Kidney (tissue), 14 donors: Measurements from ENCODE around the gene KCNQ1. TPM values are rescaled to one million over a fixed set of nuclear protein-coding genes. Genes with fewer than 3 reads are reported as not detected.
A peak's percentile ranks its signal among the peaks of the same experiment; 100 is the strongest.

ENCODE experiments used
- DNase-seq, 5 donors: peaks; one replicate each; pipeline ENCODE4 v3.0.0-alpha.2; 2013 to 2020
- FAIRE-seq: peaks from 2 replicates; lab custom pipeline; 2012; peaks lifted over from hg19 to GRCh38; lab: Jason Lieb, UNC
- H3K27ac ChIP-seq, 2 donors: one replicate each; pipeline ENCODE4 v1.7.0; 2013; ENCODE audit warnings: low read depth in 2 of 2, low read length in 2 of 2, inconsistent platforms in 1 of 2
- H3K27me3 ChIP-seq: one replicate; pipeline ENCODE4 v1.7.1; 2013; ENCODE audit warnings: low read length, inconsistent platforms; ENCODE audit not compliant: control insufficient read depth, insufficient read depth
- H3K36me3 ChIP-seq, 3 donors: one replicate each; pipeline versions ENCODE4 v1.7.0 to v1.7.1; 2013; ENCODE audit warnings: low read length in 3 of 3, control low read depth in 1 of 3, inconsistent platforms in 1 of 3; ENCODE audit not compliant: insufficient read depth in 3 of 3, control insufficient read depth in 2 of 3
- H3K4me1 ChIP-seq, 3 donors: one replicate each; pipeline versions ENCODE4 v1.7.0 to v1.7.1; 2013; ENCODE audit warnings: low read length in 3 of 3, inconsistent platforms in 1 of 3, low read depth in 1 of 3; ENCODE audit not compliant: control insufficient read depth in 2 of 3, insufficient read depth in 2 of 3
- H3K4me3 ChIP-seq, 3 donors: one replicate each; pipeline versions ENCODE4 v1.7.0 to v1.8.1; 2013; ENCODE audit warnings: low read length in 3 of 3, control low read depth in 1 of 3, inconsistent platforms in 1 of 3
- H3K9ac ChIP-seq, 3 donors: one replicate each; pipeline versions ENCODE4 v1.7.0 to v1.7.1; 2013; ENCODE audit warnings: low read length in 3 of 3, control low read depth in 1 of 3, inconsistent platforms in 1 of 3
- H3K9me3 ChIP-seq, 3 donors: one replicate each; pipeline versions ENCODE4 v1.7.0 to v1.7.1; 2013; ENCODE audit warnings: low read length in 3 of 3, control low read depth in 1 of 3, inconsistent platforms in 1 of 3; ENCODE audit not compliant: control insufficient read depth in 2 of 3, insufficient read depth in 1 of 3
- CTCF ChIP-seq: IDR thresholded peaks from 3 replicates; pipeline ENCODE4 v1.5.1; 2012; ENCODE audit warnings: mild to moderate bottlenecking, moderate library complexity, borderline replicate concordance; ENCODE audit not compliant: insufficient read depth; ENCODE audit errors: extremely low read depth
- intact Hi-C: fragments of 100-400 bp; cut with DNase I; formaldehyde crosslinking; loops from one replicate; pipeline ENCODE4 v1.11.1; 2022
- polyA plus RNA-seq: library from polyadenylated mRNA; stranded (reverse); fragments of 350-450 nt; fragmentation: Illumina TruSeq; extraction: RNeasy Lipid Tissue Mini Kit (QIAGEN cat#74804); gene quantifications from one replicate; pipeline ENCODE4 v1.2.3, GENCODE V29; 2014; ENCODE audit warnings: low read depth, low replicate concordance; ENCODE audit not compliant: insufficient read depth
- total RNA-seq: library from RNA; stranded (reverse); fragmentation: NEBNext Ultra II Directional; extraction: Animal tissue kit (Norgen Biotek cat#: 25700); gene quantifications from one replicate; pipeline ENCODE4 v1.2.1, GENCODE V29; 2021
- donor health status: control.
- donor health status: control.
- donor health status: control.
- donor health status: control.
- donor health status: control.
- donor health status: DM: yes; HTN: yes; CAD: no.
- donor health status: Normal renal cell carcinoma (clear cell type).

The KCNQ1 gene
- total and polyA plus RNA-seq, 2 donors from 2014 or later: 45.5 to 49.4 TPM

GRCh38 chr11:2748061-2748813 is 303.4 kb downstream of the KCNQ1 start:
- Histone ChIP-seq H3K27ac (peak overlapping the region; percentile 11 to 50), H3K4me3 (no peak overlapping the region), H3K27me3 (no peaks in the 10 kb centered on the region), H3K9ac (no peak overlapping the region), H3K4me1 (peaks cover 0 to 19% (median 0%) of the 10 kb centered on the region in 3 donors), H3K9me3 (no peaks in the 10 kb centered on the region), H3K36me3 (no peaks in the 10 kb centered on the region)
- intact Hi-C loops: no loop called here
- DNase-seq (peak in 2 of 5 donors; percentile 44 to 69), FAIRE-seq (no peak)
- TF ChIP-seq CTCF: no peak

- no peak overlapping the region for H3K27ac ChIP-seq
- DNase-seq: peak in 2 of 5 donors; percentile 38
- no peaks in the 10 kb centered on the region for H3K27me3 ChIP-seq
- no peaks in the 10 kb centered on the region for H3K9me3 ChIP-seq
- H3K4me1 ChIP-seq: peaks cover 0 to 19% (median 0%) of the 10 kb centered on the region in 3 donors
- intact Hi-C loops: no loop called here
- FAIRE-seq: no peak
- no peak overlapping the region for H3K4me3 ChIP-seq
- H3K36me3 ChIP-seq: no peaks in the 10 kb centered on the region
- no peak overlapping the region for H3K9ac ChIP-seq
- TF ChIP-seq CTCF: no peak
Measured at GRCh38 chr11:2748814-2749554, 304.2 kb downstream of the KCNQ1 start.

GRCh38 chr11:2750101-2750681 is 305.4 kb downstream of the KCNQ1 start:
- intact Hi-C loops: no loop called here
- FAIRE-seq: no peak
- TF ChIP-seq CTCF: no peak

More at GRCh38 chr11:2750101-2750681, 305.4 kb downstream of the KCNQ1 start:
- Histone ChIP-seq H3K27me3 (no peaks in the 10 kb centered on the region), H3K36me3 (no peaks in the 10 kb centered on the region), H3K9me3 (no peaks in the 10 kb centered on the region), H3K9ac (peak overlapping the region in 1 of 3 donors; percentile 1), H3K4me3 (no peak overlapping the region), H3K27ac (no peak overlapping the region), H3K4me1 (peaks cover 0 to 19% (median 0%) of the 10 kb centered on the region in 3 donors)
- DNase-seq: peak in 2 of 5 donors; percentile 46 to 60
